Subcutaneous abdominal adipose tissue (tissue), 5 donors: ENCODE results near the gene NUFIP2.
"Not testable (repeated sequence)": the region's sequence is repeated elsewhere in the genome, so short reads cannot be mapped to it uniquely, and the experiment has no call there.

Source experiments
- H3K27ac ChIP-seq: one replicate; pipeline ENCODE4 v1.7.0; 2013; ENCODE audit warnings: low read depth, mild to moderate bottlenecking, inconsistent platforms, low read length, moderate library complexity
- H3K27me3 ChIP-seq, 5 donors: one replicate each; pipeline ENCODE4 v1.7.0; 2013; ENCODE audit warnings: low read length in 5 of 5, inconsistent platforms in 1 of 5; ENCODE audit not compliant: control insufficient read depth in 5 of 5, insufficient read depth in 4 of 5
- H3K36me3 ChIP-seq, 5 donors: one replicate each; pipeline ENCODE4 v1.7.0; 2013; ENCODE audit warnings: low read length in 5 of 5; ENCODE audit not compliant: control insufficient read depth in 5 of 5, insufficient read depth in 5 of 5
- H3K4me1 ChIP-seq, 5 donors: one replicate each; pipeline ENCODE4 v1.7.0; 2013; ENCODE audit warnings: low read length in 5 of 5, mild to moderate bottlenecking in 3 of 5, moderate library complexity in 1 of 5; ENCODE audit not compliant: control insufficient read depth in 5 of 5, insufficient read depth in 5 of 5
- H3K4me3 ChIP-seq, 5 donors: one replicate each; pipeline ENCODE4 v1.7.0; 2013; ENCODE audit warnings: low read length in 5 of 5, low read depth in 1 of 5
- H3K9ac ChIP-seq, 5 donors: one replicate each; pipeline ENCODE4 v1.7.0; 2013; ENCODE audit warnings: low read length in 5 of 5, mild to moderate bottlenecking in 4 of 5, moderate library complexity in 3 of 5
- H3K9me3 ChIP-seq, 5 donors: one replicate each; pipeline ENCODE4 v1.7.0; 2013; ENCODE audit warnings: low read length in 5 of 5; ENCODE audit not compliant: control insufficient read depth in 5 of 5
- donor health status: healthy.
- donor health status: healthy.
- donor health status: healthy.
- donor health status: healthy.
- donor health status: healthy.

NUFIP2 gene

DNA sequence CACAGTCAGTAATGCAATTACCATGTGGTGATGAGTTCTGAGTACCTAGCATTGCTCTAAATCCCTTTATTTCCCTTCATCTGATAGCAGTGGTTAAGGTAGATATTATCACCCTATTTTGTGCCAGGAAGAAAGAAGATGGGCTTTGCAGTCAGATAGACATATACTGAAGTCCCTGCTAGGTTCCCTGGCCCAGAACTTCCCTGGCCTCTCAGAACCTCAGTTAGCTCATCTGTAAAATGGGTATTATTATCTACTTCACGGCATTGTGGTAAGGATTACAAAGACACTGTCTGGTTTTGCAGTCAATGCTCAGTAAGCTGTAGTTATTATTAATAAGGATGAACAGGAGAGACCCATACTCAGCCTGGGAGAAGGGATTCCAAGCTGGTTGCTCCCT is 51.9 kb downstream of the NUFIP2 start:
- Histone ChIP-seq H3K4me1 (peaks cover 3 to 24% (median 14%) of the 10 kb centered on the region in 5 donors), H3K9ac (no peak overlapping the region), H3K27me3 (no peaks in the 10 kb centered on the region), H3K27ac (no peak overlapping the region), H3K36me3 (no peaks in the 10 kb centered on the region), H3K4me3 (no peak overlapping the region), H3K9me3 (no peaks in the 10 kb centered on the region)

- no peaks in the 10 kb centered on the region for H3K36me3 ChIP-seq
- H3K27ac ChIP-seq: peak overlapping the region; percentile 8
- no peaks in the 10 kb centered on the region for H3K9me3 ChIP-seq
- no peak overlapping the region for H3K9ac ChIP-seq
- H3K4me1 ChIP-seq: peaks cover 3 to 24% (median 14%) of the 10 kb centered on the region in 5 donors
- H3K4me3 ChIP-seq: no peak overlapping the region
- H3K27me3 ChIP-seq: no peaks in the 10 kb centered on the region
These were observed 52.7 kb downstream of the NUFIP2 start for GRCh38 chr17:29240968-29241963.

DNA sequence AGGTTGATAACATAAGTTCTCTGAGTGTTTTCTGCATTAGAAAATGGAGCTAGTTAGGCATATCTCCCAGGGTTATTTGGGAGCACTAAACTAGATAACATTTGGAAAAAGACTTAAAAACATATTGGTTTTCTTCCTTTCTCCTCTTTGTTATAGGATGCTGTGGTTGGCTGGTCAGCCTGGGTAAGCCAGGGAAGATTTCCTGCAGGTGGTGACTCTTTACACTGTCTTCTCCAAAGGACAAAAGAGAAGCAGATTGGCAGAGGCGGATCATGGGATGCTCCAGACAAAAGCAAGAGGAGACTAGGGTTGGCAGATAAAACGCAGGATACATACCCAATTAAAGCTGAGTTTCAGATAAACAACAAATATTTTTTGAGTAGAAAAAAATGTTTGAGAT is 53.5 kb downstream of the NUFIP2 start:
- Histone ChIP-seq H3K9me3 (no peaks in the 10 kb centered on the region), H3K4me1 (peaks cover 3 to 24% (median 14%) of the 10 kb centered on the region in 5 donors), H3K27me3 (no peaks in the 10 kb centered on the region), H3K9ac (no peak overlapping the region), H3K27ac (peak overlapping the region; percentile 8), H3K4me3 (no peak overlapping the region), H3K36me3 (no peaks in the 10 kb centered on the region)

DNA sequence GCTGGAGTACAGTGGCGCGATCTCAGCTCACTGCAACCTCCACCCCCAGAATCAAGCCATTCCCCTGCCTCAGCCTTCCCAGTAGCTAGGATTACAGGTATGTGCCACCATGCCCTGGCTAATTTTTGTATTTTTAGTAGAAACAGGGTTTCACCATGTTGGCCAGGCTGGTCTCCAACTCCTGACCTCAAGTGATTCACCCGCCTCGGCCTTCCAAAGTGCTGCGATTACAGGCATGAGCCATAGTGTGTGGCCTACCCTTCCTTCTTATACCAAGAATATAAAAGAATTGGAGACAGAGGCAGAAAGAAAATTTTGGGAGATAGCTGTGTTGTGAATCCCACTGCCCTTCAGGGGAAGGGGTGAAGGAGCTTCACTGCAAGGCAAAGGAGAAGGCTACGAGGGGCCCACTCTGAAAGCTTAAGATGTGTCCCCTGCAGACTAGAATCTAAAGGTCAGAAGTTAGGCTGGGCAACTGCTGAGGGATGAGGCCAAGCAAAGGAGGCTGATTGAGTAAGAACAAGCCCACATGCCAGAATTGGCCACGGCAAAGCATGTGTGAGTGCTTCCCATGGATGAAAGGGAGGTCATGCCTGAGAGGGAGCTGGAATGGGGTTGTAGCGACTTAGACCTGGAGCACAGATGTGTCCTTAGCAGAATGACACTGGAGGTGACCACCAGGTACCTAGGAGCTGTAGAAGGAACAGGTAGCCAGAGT is 55.7 kb downstream of the NUFIP2 start:
- Histone ChIP-seq H3K27ac (peak overlapping the region; percentile 50), H3K4me1 (peaks cover 3 to 24% (median 14%) of the 10 kb centered on the region in 5 donors)

GRCh38 chr17:29237476-29238132 is 56.3 kb downstream of the NUFIP2 start:
- Histone ChIP-seq H3K36me3 (no peaks in the 10 kb centered on the region), H3K9ac (no peak overlapping the region), H3K4me1 (peaks cover 3 to 24% (median 14%) of the 10 kb centered on the region in 5 donors), H3K4me3 (no peak overlapping the region), H3K9me3 (no peaks in the 10 kb centered on the region), H3K27me3 (no peaks in the 10 kb centered on the region), H3K27ac (peak overlapping the region; percentile 50)

More for the DNA sequence above, 55.7 kb downstream of the NUFIP2 start:
- H3K36me3 ChIP-seq: no peaks in the 10 kb centered on the region
- no peaks in the 10 kb centered on the region for H3K27me3 ChIP-seq
- H3K9ac ChIP-seq: no peak overlapping the region
- H3K4me3 ChIP-seq: no peak overlapping the region
- H3K9me3 ChIP-seq: no peaks in the 10 kb centered on the region

- Histone ChIP-seq H3K4me3 (no peak overlapping the region), H3K9me3 (no peaks in the 10 kb centered on the region), H3K9ac (no peak overlapping the region), H3K27ac (no peak overlapping the region), H3K36me3 (no peaks in the 10 kb centered on the region), H3K27me3 (no peaks in the 10 kb centered on the region), H3K4me1 (peaks cover 3 to 20% (median 14%) of the 10 kb centered on the region in 5 donors)
These were observed 58.0 kb downstream of the NUFIP2 start for GRCh38 chr17:29235904-29236303.

DNA sequence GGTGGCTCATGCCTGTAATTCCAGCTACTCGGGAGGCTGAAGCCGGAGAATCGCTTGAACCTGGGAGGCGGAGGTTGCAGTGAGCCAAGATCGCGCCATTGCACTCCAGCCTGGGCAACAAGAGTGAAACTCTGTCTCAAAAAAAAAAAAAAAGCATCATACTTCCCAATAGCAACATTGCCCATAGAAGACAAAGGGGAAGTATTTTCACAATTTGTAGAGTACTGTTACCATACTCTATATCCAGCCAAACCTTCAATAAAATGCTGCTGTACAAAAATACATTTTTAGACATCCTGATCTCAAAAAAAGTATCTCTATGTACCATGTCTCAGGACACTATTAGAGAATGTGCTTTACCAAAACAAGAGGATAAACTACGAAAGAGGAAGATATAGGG is 59.0 kb downstream of the NUFIP2 start:
- H3K4me3 ChIP-seq, H3K9ac ChIP-seq, H3K36me3 ChIP-seq, H3K27me3 ChIP-seq, H3K27ac ChIP-seq, H3K9me3 ChIP-seq: not testable (repeated sequence)
- H3K4me1 ChIP-seq: peaks cover 3 to 15% (median 14%) of the 10 kb centered on the region in 5 donors

DNA sequence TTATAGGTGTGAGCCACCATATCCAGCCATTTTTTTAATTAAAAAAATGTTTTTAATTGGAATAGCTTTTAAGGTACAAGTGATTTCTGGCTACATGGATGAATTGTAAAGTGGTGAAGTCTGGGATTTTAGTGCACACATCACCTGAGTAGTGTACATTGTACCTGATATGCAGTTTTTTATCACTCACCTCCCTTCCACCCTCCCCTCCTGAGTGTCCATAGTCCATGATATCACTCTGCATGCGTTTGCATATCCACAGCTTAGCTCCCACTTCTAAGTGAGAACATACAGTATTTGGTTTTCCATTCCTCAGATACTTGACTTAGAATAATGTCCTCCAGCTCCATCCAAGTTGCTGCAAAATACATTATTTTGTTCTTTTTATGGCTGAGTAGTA is 60.6 kb downstream of the NUFIP2 start:
- no peak overlapping the region for H3K4me3 ChIP-seq
- H3K27ac ChIP-seq: no peak overlapping the region
- H3K36me3 ChIP-seq: no peaks in the 10 kb centered on the region
- H3K9me3 ChIP-seq: no peaks in the 10 kb centered on the region
- no peak overlapping the region for H3K9ac ChIP-seq
- H3K27me3 ChIP-seq: no peaks in the 10 kb centered on the region
- H3K4me1 ChIP-seq: peaks cover 0 to 9% (median 9%) of the 10 kb centered on the region in 5 donors

DNA sequence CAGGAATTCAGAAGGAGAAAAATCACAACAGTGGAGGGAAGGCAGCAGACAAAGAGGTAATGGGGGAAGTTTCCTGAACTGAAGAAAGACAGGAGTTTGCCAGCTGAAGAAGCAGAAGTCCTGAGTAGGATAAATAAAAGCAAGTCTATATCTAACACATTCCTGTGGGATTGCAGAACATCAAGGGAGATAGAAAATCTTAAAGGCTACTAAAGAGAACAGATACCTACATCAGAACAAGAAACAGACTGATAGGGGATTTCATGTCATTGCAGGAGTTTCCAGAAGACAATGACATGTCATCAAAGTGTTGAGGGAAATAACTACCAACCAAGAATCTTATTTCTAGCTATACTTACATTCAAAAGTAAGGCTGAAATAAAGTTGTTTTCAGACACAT is 68.6 kb downstream of the NUFIP2 start:
- no peaks in the 10 kb centered on the region for H3K4me1 ChIP-seq
- H3K36me3 ChIP-seq: no peaks in the 10 kb centered on the region
- no peak overlapping the region for H3K4me3 ChIP-seq
- no peak overlapping the region for H3K27ac ChIP-seq
- no peaks in the 10 kb centered on the region for H3K27me3 ChIP-seq
- H3K9me3 ChIP-seq: no peaks in the 10 kb centered on the region
- no peak overlapping the region for H3K9ac ChIP-seq
